H1 (cell line): ENCODE data around the gene EVA1B. TPM values are rescaled to one million over a fixed set of nuclear protein-coding genes. Genes with fewer than 3 reads are reported as not detected.

Source experiments
- CTCF ChIA-PET: fragments of 300-600 bp; sonication (Branson Sonifier 250); formaldehyde crosslinking; loops from one replicate; lab custom pipeline; 2021; ENCODE audit not compliant: partially characterized antibody; lab: Charles Lee
- POLR2A ChIA-PET: fragments of 300-600 bp; sonication (Branson Sonifier 250); formaldehyde crosslinking; loops from one replicate; lab custom pipeline; 2021; ENCODE audit warnings: inconsistent platforms; ENCODE audit not compliant: partially characterized antibody; lab: Charles Lee
- DNase-seq, 2 experiments: peaks; one replicate each; pipeline versions ENCODE4 v3.0.0 to v3.0.0-alpha.2; 2010 to 2022; ENCODE audit warnings: low spot score in 2 of 2, low read depth in 1 of 2, mixed read lengths in 1 of 2
- FAIRE-seq: peaks from 2 replicates; lab custom pipeline; 2011; peaks lifted over from hg19 to GRCh38; lab: Jason Lieb, UNC
- H2AFZ ChIP-seq: 2 replicates; pipeline ENCODE4 v1.8.1; 2012; ENCODE audit warnings: low read length, inconsistent platforms
- H2AK5ac ChIP-seq: 2 replicates; pipeline ENCODE4 v1.6.1; 2013; ENCODE audit warnings: low read depth, low read length
- H2BK120ac ChIP-seq: replicated peaks from 2 replicates; pipeline ENCODE3; 2013; ENCODE audit warnings: low read depth, low read length, inconsistent platforms
- H2BK12ac ChIP-seq: 2 replicates; pipeline ENCODE4 v1.6.1; 2013; ENCODE audit warnings: low read depth, low read length
- H2BK15ac ChIP-seq: 2 replicates; pipeline ENCODE4 v1.6.1; 2013; ENCODE audit warnings: low read length
- H2BK20ac ChIP-seq: 2 replicates; pipeline ENCODE4 v1.6.1; 2013; ENCODE audit warnings: low read length
- H2BK5ac ChIP-seq: 2 replicates; pipeline ENCODE4 v1.6.1; 2013; ENCODE audit warnings: low read depth, low read length
- H3K14ac ChIP-seq: 2 replicates; pipeline ENCODE4 v1.6.1; 2013; ENCODE audit warnings: inconsistent platforms; ENCODE audit not compliant: insufficient read length
- H3K18ac ChIP-seq: 2 replicates; pipeline ENCODE4 v1.6.1; 2013; ENCODE audit warnings: low read length; ENCODE audit errors: extremely low read depth
- H3K23ac ChIP-seq: 2 replicates; pipeline ENCODE4 v1.6.1; 2013; ENCODE audit warnings: inconsistent platforms; ENCODE audit not compliant: insufficient read length
- H3K23me2 ChIP-seq: 2 replicates; pipeline ENCODE4 v1.6.1; 2013; ENCODE audit warnings: low read depth, low read length
- H3K27ac ChIP-seq: 2 replicates; pipeline ENCODE4 v1.6.1; 2011; ENCODE audit warnings: low read depth, low read length, inconsistent platforms
- H3K27me3 ChIP-seq, 4 experiments: replicated peaks in 1 of 4; 1 replicate in 1 of 4; 2 replicates in 3 of 4; pipeline versions ENCODE4 v1.6.1 to v1.8.1; 2011 to 2013; ENCODE audit warnings: low read length in 3 of 4, mild to moderate bottlenecking in 3 of 4, inconsistent platforms in 2 of 4, mixed read lengths in 2 of 4, moderate library complexity in 1 of 4; ENCODE audit not compliant: control insufficient read depth in 3 of 4, insufficient read depth in 3 of 4; ENCODE audit errors: extremely low read depth in 1 of 4
- H3K36me3 ChIP-seq, 4 experiments: 2 replicates each; pipeline versions ENCODE4 v1.6.1 to v1.8.1; 2011 to 2013; ENCODE audit warnings: mild to moderate bottlenecking in 4 of 4, low read length in 3 of 4, moderate library complexity in 2 of 4, control low read depth in 1 of 4, inconsistent platforms in 1 of 4; ENCODE audit not compliant: insufficient read depth in 4 of 4, control insufficient read depth in 2 of 4
- H3K4ac ChIP-seq: replicated peaks from 2 replicates; pipeline ENCODE3; 2013; ENCODE audit warnings: low read length, low read depth, mixed read lengths, inconsistent platforms; ENCODE audit not compliant: insufficient read length
- H3K4me1 ChIP-seq, 4 experiments: replicated peaks in 1 of 4; 1 replicate in 1 of 4; 2 replicates in 3 of 4; pipeline versions ENCODE4 v1.6.1 to v1.8.1; 2011 to 2013; ENCODE audit warnings: low read length in 3 of 4, inconsistent platforms in 2 of 4, mixed read lengths in 1 of 4; ENCODE audit not compliant: insufficient read depth in 4 of 4, control insufficient read depth in 3 of 4
- H3K4me2 ChIP-seq, 2 experiments: 2 replicates each; pipeline versions ENCODE4 v1.6.1 to v1.8.1; 2011 to 2013; ENCODE audit warnings: low read depth in 2 of 2, low read length in 2 of 2, control low read depth in 1 of 2, inconsistent platforms in 1 of 2, mild to moderate bottlenecking in 1 of 2; ENCODE audit not compliant: insufficient read depth in 1 of 2
- H3K4me3 ChIP-seq, 4 experiments: fragments of 200-600, 300-600 bp in 1 of 4; sonication (generic), shearing (Covaris generic), sonication (Bioruptor Twin) in 1 of 4; 2 replicates each; pipeline versions ENCODE4 v1.5.1 to v1.8.1; 2011 to 2016; ENCODE audit warnings: low read length in 4 of 4, low read depth in 3 of 4, control low read depth in 2 of 4, inconsistent platforms in 2 of 4, mild to moderate bottlenecking in 2 of 4, mixed read lengths in 1 of 4, moderate library complexity in 1 of 4; ENCODE audit not compliant: insufficient read depth in 2 of 4; ENCODE audit errors: extremely low read depth in 1 of 4
- H3K56ac ChIP-seq: replicated peaks from 2 replicates; pipeline ENCODE3; 2013; ENCODE audit warnings: low read depth, mild to moderate bottlenecking, mixed read lengths, low read length, inconsistent platforms; ENCODE audit not compliant: insufficient read length
- H3K79me1 ChIP-seq: 2 replicates; pipeline ENCODE4 v1.6.1; 2013; ENCODE audit warnings: low read depth, low read length, control low read depth
- H3K79me2 ChIP-seq, 2 experiments: 2 replicates each; pipeline versions ENCODE4 v1.6.1 to v1.8.1; 2012 to 2013; ENCODE audit warnings: low read length in 2 of 2, mild to moderate bottlenecking in 2 of 2, inconsistent platforms in 1 of 2; ENCODE audit not compliant: insufficient read depth in 2 of 2, control insufficient read depth in 1 of 2
- H3K9ac ChIP-seq, 4 experiments: replicated peaks in 1 of 4; 1 replicate in 1 of 4; 2 replicates in 3 of 4; pipeline versions ENCODE4 v1.6.1 to v1.8.1; 2011 to 2013; ENCODE audit warnings: low read depth in 3 of 4, low read length in 3 of 4, control low read depth in 2 of 4, mild to moderate bottlenecking in 2 of 4, moderate library complexity in 2 of 4, inconsistent platforms in 1 of 4; ENCODE audit errors: extremely low read depth in 1 of 4
- H3K9me3 ChIP-seq, 2 experiments: 2 replicates each; pipeline versions ENCODE4 v1.6.1 to v1.8.1; 2012 to 2013; ENCODE audit warnings: mild to moderate bottlenecking in 2 of 2, moderate library complexity in 2 of 2, control low read depth in 1 of 2, inconsistent platforms in 1 of 2, low read depth in 1 of 2, low read length in 1 of 2, mixed read lengths in 1 of 2; ENCODE audit not compliant: insufficient read depth in 2 of 2
- H4K20me1 ChIP-seq, 2 experiments: replicated peaks in 1 of 2; 2 replicates each; pipeline versions ENCODE3 to v1.8.1; 2011 to 2013; ENCODE audit warnings: inconsistent platforms in 2 of 2, low read length in 2 of 2, mild to moderate bottlenecking in 1 of 2; ENCODE audit not compliant: insufficient read depth in 2 of 2, control insufficient read depth in 1 of 2
- H4K5ac ChIP-seq: 2 replicates; pipeline ENCODE4 v1.6.1; 2013; ENCODE audit warnings: low read length, low read depth, mixed read lengths, inconsistent platforms; ENCODE audit not compliant: insufficient read length
- H4K8ac ChIP-seq: 2 replicates; pipeline ENCODE4 v1.8.0; 2013; ENCODE audit warnings: mild to moderate bottlenecking, moderate library complexity, low read length, inconsistent platforms; ENCODE audit not compliant: insufficient read depth; ENCODE audit errors: extremely low read depth
- H4K91ac ChIP-seq: replicated peaks from 2 replicates; pipeline ENCODE3; 2013; ENCODE audit warnings: low read length, mixed read lengths, inconsistent platforms; ENCODE audit not compliant: insufficient read length
- EZH2 ChIP-seq: fragments of 200-600 bp; sonication (generic); IDR thresholded peaks from 2 replicates; pipeline ENCODE4 v1.7.1; 2012; ENCODE audit warnings: low read depth, mild to moderate bottlenecking, moderate library complexity, low read length, inconsistent platforms; ENCODE audit not compliant: severe bottlenecking
- HDAC2 ChIP-seq, 2 experiments: fragments of 300-600 bp in 1 of 2; sonication (generic) in 1 of 2; IDR thresholded peaks; 2 replicates each; pipeline ENCODE4 v1.6.1; 2011 to 2012; ENCODE audit warnings: low read depth in 2 of 2, low read length in 2 of 2, mild to moderate bottlenecking in 2 of 2, moderate library complexity in 2 of 2, borderline replicate concordance in 1 of 2, inconsistent platforms in 1 of 2
- POLR2A ChIP-seq, 2 experiments: IDR thresholded peaks; 1 replicate in 1 of 2; 2 replicates in 1 of 2; pipeline ENCODE4 v1.6.1; 2011; ENCODE audit warnings: low read depth in 2 of 2, low read length in 2 of 2, mild to moderate bottlenecking in 2 of 2; ENCODE audit errors: control extremely low read depth in 1 of 2
- SUZ12 ChIP-seq: fragments of 200-600 bp; sonication (generic); IDR thresholded peaks from 2 replicates; pipeline ENCODE4 v1.6.1; 2012; ENCODE audit warnings: mild to moderate bottlenecking, inconsistent platforms, low read length, moderate library complexity, mixed read lengths
- WGBS, 2 experiments: shearing (Covaris generic) in 1 of 2; methylation state at CpG; one replicate each; pipeline versions ENCODE4 v1.1.6 to v1.1.7; 2013 to 2015; ENCODE audit warnings: low lambda C conversion rate in 2 of 2, mixed read lengths in 2 of 2, inconsistent platforms in 1 of 2, low coverage in 1 of 2, missing lambda C conversion rate in 1 of 2; ENCODE audit not compliant: insufficient replicate concordance in 2 of 2, insufficient coverage in 1 of 2, insufficient read length in 1 of 2; ENCODE audit errors: extremely low coverage in 1 of 2, missing lambda C conversion rate in 1 of 2; 5-methylcytosine and 5-hydroxymethylcytosine counted together
- polyA plus RNA-seq, 7 experiments: library from polyadenylated mRNA; depleted of rRNA in 3 of 7; stranded (reverse) in 5 of 7; unstranded in 2 of 7; fragments of >200 nt in 5 of 7; fragments of 200-250 nt in 2 of 7; gene quantifications; 1 replicate in 5 of 7; 2 replicates in 1 of 7; 4 replicates in 1 of 7; pipeline versions ENCODE4 v1.2.1 to v1.2.3, GENCODE V29; 2011 to 2013; ENCODE audit warnings: missing spikeins in 2 of 7, mixed read lengths in 2 of 7
- total RNA-seq: library from RNA; stranded (reverse); fragmentation: NEBNext Ultra II Directional; extraction: Animal tissue kit (Norgen Biotek cat#: 25700); gene quantifications from 2 replicates; pipeline ENCODE4 v1.2.1, GENCODE V29; 2021

EVA1B gene
- total and polyA plus RNA-seq, 2 of the 8 experiments (the other 6 are each of a cell fraction or from before 2014, with no cell fraction given) = 10.0 to 19.9 TPM

DNA sequence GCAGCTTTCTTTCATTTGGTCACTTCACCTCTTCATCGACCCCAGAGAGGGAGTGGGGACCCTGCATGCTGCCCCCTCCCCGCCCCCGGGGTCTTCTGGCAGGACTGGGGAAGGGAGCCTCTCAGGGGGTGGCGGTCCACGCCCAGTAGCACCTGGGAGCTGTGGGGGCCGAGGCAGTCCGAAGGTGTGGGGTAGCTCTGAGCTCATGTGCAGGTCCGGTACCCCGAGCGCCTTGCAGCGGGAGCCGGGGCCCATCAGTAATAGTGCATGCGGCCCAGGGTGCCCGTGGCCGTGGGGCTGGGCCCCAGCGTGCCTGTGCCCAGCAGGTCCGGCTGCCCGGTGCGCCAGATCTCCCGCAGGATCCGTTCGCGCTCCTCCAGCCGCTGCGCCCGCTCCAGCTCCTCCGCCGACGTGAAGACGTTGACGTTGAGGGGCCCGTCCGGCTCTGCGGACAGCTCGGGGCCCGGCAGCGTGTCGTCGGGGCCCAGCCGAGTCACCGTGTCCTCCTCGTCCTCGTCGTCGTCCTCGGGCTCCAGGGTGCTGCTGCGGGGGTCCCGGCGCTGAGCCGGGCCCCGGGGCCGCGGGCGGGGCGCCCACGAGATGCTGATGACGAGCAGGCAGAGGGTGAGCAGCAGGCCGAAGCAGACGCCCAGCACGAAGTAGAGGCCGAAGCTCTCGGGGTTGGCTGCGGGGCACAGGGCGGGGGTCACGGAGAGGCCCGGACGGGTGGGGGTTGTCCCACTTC, 1.2 kb downstream of the EVA1B start:
- Histone ChIP-seq H4K91ac (peak overlapping the region; percentile 5), H4K5ac (no peak overlapping the region), H3K4ac (peak overlapping the region; percentile 72), H4K8ac (peak overlapping the region; percentile 76; the same call in 1 of the 2 replicates), H3K18ac (peak overlapping the region; percentile 3), H3K27ac (no peak overlapping the region), H2BK20ac (no peak overlapping the region), H2AK5ac (no peak overlapping the region), H2AFZ (no peak overlapping the region), H3K56ac (no peak overlapping the region), H3K4me2 (peak overlapping the region; percentile 79 to 88), H3K36me3 (no peaks in the 10 kb centered on the region; a peak in 1 of 8 replicates), H3K9me3 (no peaks in the 10 kb centered on the region), H2BK15ac (no peak overlapping the region), H3K79me2 (no peaks in the 10 kb centered on the region), H2BK5ac (peak overlapping the region; percentile 72; the same call in 1 of the 2 replicates), H3K23ac (no peak overlapping the region), H4K20me1 (no peaks in the 10 kb centered on the region), H2BK12ac (peak overlapping the region; percentile 80; the same call in 1 of the 2 replicates), H3K4me3 (peak overlapping the region; percentile 44 to 67 (median 50)), H3K4me1 (peaks cover 0 to 28% (median 16%) of the 10 kb centered on the region in 4 experiments; a peak in 6 of 7 replicates), H3K9ac (peak overlapping the region in 2 of 4 experiments; percentile 20 to 22; a peak in 4 of 7 replicates), H3K14ac (no peak overlapping the region), H2BK120ac (no peak overlapping the region), H3K23me2 (peaks cover 29% of the 10 kb centered on the region), H3K27me3 (peaks cover 0 to 39% (median 20%) of the 10 kb centered on the region in 4 experiments; a peak in 5 of 7 replicates), H3K79me1 (no peaks in the 10 kb centered on the region; the same call in 1 of the 2 replicates)
- WGBS, 2 experiments = 4% methylated on average over 50 of the region's 67 CpGs; no CpG with 5 or more reads in 1 of the 2 experiments
- ChIA-PET POLR2A (interaction anchor here (0.7 to 9.3 kb wide), 21 partner anchors 9 to 226 kb away, joined by 3 to 130 read pairs (median 5); partner anchors contain the start of genes LSM10, MAP7D1, SH3D21 and STK40), CTCF (interaction anchor here (0.6 to 2.8 kb wide), 5 partner anchors 12 to 164 kb away, joined by 3 to 15 read pairs (median 3); partner anchors contain the start of gene OSCP1)
- TF ChIP-seq POLR2A (IDR thresholded peaks at IDR 0.05; ENCODE audit: control extremely low read depth in 1 of 2, low read depth in 2 of 2, low read length in 2 of 2) = peak in 1 of 2 experiments; percentile 14; a peak in 1 of 3 replicates
- TF ChIP-seq EZH2 = peak; percentile 1
- no peak for TF ChIP-seq HDAC2 (IDR thresholded peaks at IDR 0.05; ENCODE audit: borderline replicate concordance in 1 of 2, low read depth in 2 of 2, low read length in 2 of 2)
- TF ChIP-seq SUZ12 = peak; percentile 34; the same call in 1 of the 2 replicates
- DNase-seq = peak in 1 of 2 experiments; percentile 80
- no peak for FAIRE-seq
